ENCODE data around the gene DCAF11. TPM values are rescaled to one million over a fixed set of nuclear protein-coding genes. Genes with fewer than 3 reads are reported as not detected.
A peak's percentile ranks its signal among the peaks of the same experiment; 100 is the strongest.

Gene DCAF11
- total and polyA plus RNA-seq, 2 experiments from 2014 or later: 29.1 to 59.8 TPM

GRCh38 chr14:24162093-24162492 is 47.5 kb downstream of the DCAF11 start:
- peak overlapping the region; percentile 53; the same call in 1 of the 2 replicates for H2AFZ ChIP-seq
- H3K36me3 ChIP-seq (ENCODE audit: low read depth): peaks cover 36% of the 10 kb centered on the region
- H3K9me3 ChIP-seq (ENCODE audit: low read depth): no peaks in the 10 kb centered on the region
- WGBS, 2 experiments (ENCODE audit: low coverage in 1 of 2, low lambda C conversion rate in 2 of 2, missing lambda C conversion rate in 2 of 2): 20 to 21% methylated on average over 8 of the region's 8 CpGs
- H3K27me3 ChIP-seq (replicated peaks; ENCODE audit: insufficient read depth): no peaks in the 10 kb centered on the region
- peak; percentile 67 for DNase-seq
- H3K79me2 ChIP-seq (ENCODE audit: insufficient read depth): peaks cover 30% of the 10 kb centered on the region
- peak overlapping the region; percentile 92 for H3K4me3 ChIP-seq
- in situ Hi-C loops (cut with MboI): no loop called here
- peak overlapping the region; percentile 94 for H3K4me2 ChIP-seq (ENCODE audit: unreplicated experiment)
- no peaks in the 10 kb centered on the region for H4K20me1 ChIP-seq (ENCODE audit: insufficient read depth)
- TF ChIP-seq EZH2phosphoT487 (IDR thresholded peaks at IDR 0.05; ENCODE audit: insufficient read depth, low read depth) (no peak), EZH2 (IDR thresholded peaks at IDR 0.05; ENCODE audit: insufficient read depth, poor library complexity, severe bottlenecking) (no peak)
- H3K9ac ChIP-seq: peak overlapping the region; percentile 88
- H3F3A ChIP-seq (ENCODE audit: insufficient read depth): peaks cover 26% of the 10 kb centered on the region
- H3K4me1 ChIP-seq (ENCODE audit: insufficient read depth): peaks cover 5% of the 10 kb centered on the region
- peak overlapping the region; percentile 67 for H3K27ac ChIP-seq
- H3K9me2 ChIP-seq (ENCODE audit: insufficient read depth): no peaks in the 10 kb centered on the region

- H3K27ac ChIP-seq: no peak overlapping the region
- no peak for DNase-seq
- no peak overlapping the region for H3K9ac ChIP-seq
- H2AFZ ChIP-seq: no peak overlapping the region
- in situ Hi-C loops (cut with MboI): no loop called here
- H3K4me3 ChIP-seq: no peak overlapping the region
- H3K9me2 ChIP-seq (ENCODE audit: insufficient read depth): no peaks in the 10 kb centered on the region
- H3K4me1 ChIP-seq (ENCODE audit: insufficient read depth): peaks cover 5% of the 10 kb centered on the region
- H3F3A ChIP-seq (ENCODE audit: insufficient read depth): peaks cover 20% of the 10 kb centered on the region
- H4K20me1 ChIP-seq (ENCODE audit: insufficient read depth): no peaks in the 10 kb centered on the region
- no peaks in the 10 kb centered on the region for H3K9me3 ChIP-seq (ENCODE audit: low read depth)
- H3K79me2 ChIP-seq (ENCODE audit: insufficient read depth): peaks cover 30% of the 10 kb centered on the region
- whole genome bisulfite sequencing, 2 experiments (ENCODE audit: low coverage in 1 of 2, low lambda C conversion rate in 2 of 2, missing lambda C conversion rate in 2 of 2): 95 to 98% methylated on average over 14 of the region's 14 CpGs
- H3K4me2 ChIP-seq (ENCODE audit: unreplicated experiment): no peak overlapping the region
- H3K36me3 ChIP-seq (ENCODE audit: low read depth): peaks cover 43% of the 10 kb centered on the region
- TF ChIP-seq EZH2phosphoT487 (IDR thresholded peaks at IDR 0.05; ENCODE audit: insufficient read depth, low read depth) (no peak), EZH2 (IDR thresholded peaks at IDR 0.05; ENCODE audit: insufficient read depth, poor library complexity, severe bottlenecking) (no peak)
- H3K27me3 ChIP-seq (replicated peaks; ENCODE audit: insufficient read depth): no peaks in the 10 kb centered on the region
Measured at GRCh38 chr14:24164518-24164991, 50.0 kb downstream of the DCAF11 start.

- Histone ChIP-seq H2AFZ (no peak overlapping the region), H3K27me3 (replicated peaks; ENCODE audit: insufficient read depth) (no peaks in the 10 kb centered on the region), H3K79me2 (ENCODE audit: insufficient read depth) (peaks cover 30% of the 10 kb centered on the region), H3K27ac (no peak overlapping the region), H3K9ac (no peak overlapping the region), H3F3A (ENCODE audit: insufficient read depth) (peaks cover 8% of the 10 kb centered on the region), H3K4me3 (no peak overlapping the region), H3K9me2 (ENCODE audit: insufficient read depth) (no peaks in the 10 kb centered on the region), H3K9me3 (ENCODE audit: low read depth) (no peaks in the 10 kb centered on the region), H4K20me1 (ENCODE audit: insufficient read depth) (no peaks in the 10 kb centered on the region), H3K36me3 (ENCODE audit: low read depth) (peaks cover 38% of the 10 kb centered on the region), H3K4me1 (ENCODE audit: insufficient read depth) (peaks cover 5% of the 10 kb centered on the region), H3K4me2 (ENCODE audit: unreplicated experiment) (no peak overlapping the region)
- no peak for TF ChIP-seq EZH2phosphoT487 (IDR thresholded peaks at IDR 0.05; ENCODE audit: insufficient read depth, low read depth)
- TF ChIP-seq EZH2 (IDR thresholded peaks at IDR 0.05; ENCODE audit: insufficient read depth, poor library complexity, severe bottlenecking): no peak
- 94 to 96% methylated on average over 5 of the region's 5 CpGs for WGBS, 2 experiments (ENCODE audit: low coverage in 1 of 2, low lambda C conversion rate in 2 of 2, missing lambda C conversion rate in 2 of 2)
- DNase-seq: no peak
- in situ Hi-C loops (cut with MboI): no loop called here
Measured at GRCh38 chr14:24165785-24166184, 51.2 kb downstream of the DCAF11 start.

- no peak overlapping the region for H3K4me2 ChIP-seq (ENCODE audit: unreplicated experiment)
- no peak overlapping the region for H3K9ac ChIP-seq
- WGBS, 2 experiments (ENCODE audit: low coverage in 1 of 2, low lambda C conversion rate in 2 of 2, missing lambda C conversion rate in 2 of 2): 86 to 88% methylated on average over 3 of the region's 3 CpGs
- H3K79me2 ChIP-seq (ENCODE audit: insufficient read depth): peaks cover 15% of the 10 kb centered on the region
- H2AFZ ChIP-seq: no peak overlapping the region
- no peak for DNase-seq
- in situ Hi-C loops (cut with MboI): no loop called here
- H3K4me1 ChIP-seq (ENCODE audit: insufficient read depth): peaks cover under 1% of the 10 kb centered on the region; the same call in 1 of the 2 replicates
- H3F3A ChIP-seq (ENCODE audit: insufficient read depth): no peaks in the 10 kb centered on the region; the same call in 1 of the 2 replicates
- no peak for TF ChIP-seq EZH2phosphoT487 (IDR thresholded peaks at IDR 0.05; ENCODE audit: insufficient read depth, low read depth)
- no peak for TF ChIP-seq EZH2 (IDR thresholded peaks at IDR 0.05; ENCODE audit: insufficient read depth, poor library complexity, severe bottlenecking)
- H3K27ac ChIP-seq: no peak overlapping the region
- no peaks in the 10 kb centered on the region for H3K9me2 ChIP-seq (ENCODE audit: insufficient read depth)
- no peaks in the 10 kb centered on the region for H4K20me1 ChIP-seq (ENCODE audit: insufficient read depth)
- H3K9me3 ChIP-seq (ENCODE audit: low read depth): no peaks in the 10 kb centered on the region
- H3K27me3 ChIP-seq (replicated peaks; ENCODE audit: insufficient read depth): no peaks in the 10 kb centered on the region
- H3K4me3 ChIP-seq: no peak overlapping the region
- H3K36me3 ChIP-seq (ENCODE audit: low read depth): peaks cover 38% of the 10 kb centered on the region
Measured at GRCh38 chr14:24167469-24168114, 53.0 kb downstream of the DCAF11 start.

Data from GM23248 (cell line).